Right forelimb (tissue), 1 donor: ENCODE data around the gene ROR2.

Experiments
- DNase-seq: peaks from one replicate; pipeline ENCODE4 v3.0.0-alpha.2; 2018

ROR2 gene

GRCh38 chr9:91606255-91606995 lies 343.6 kb downstream of the ROR2 start:
- no peak for DNase-seq

GRCh38 chr9:91604451-91605179 lies 345.4 kb downstream of the ROR2 start:
- no peak for DNase-seq

- DNase-seq: no peak
Measured at GRCh38 chr9:91603932-91604331, 346.1 kb downstream of the ROR2 start.

GRCh38 chr9:91599564-91599963 lies 350.5 kb downstream of the ROR2 start:
- DNase-seq: no peak

GRCh38 chr9:91591627-91592026 lies 358.4 kb downstream of the ROR2 start:
- no peak for DNase-seq

- peak; percentile 50 for DNase-seq
Measured at GRCh38 chr9:91589101-91589553, 360.9 kb downstream of the ROR2 start.

- no peak for DNase-seq
Measured at GRCh38 chr9:91586282-91586681, 363.7 kb downstream of the ROR2 start.

- no peak for DNase-seq
Measured at GRCh38 chr9:91583966-91584365, 366.1 kb downstream of the ROR2 start.

GRCh38 chr9:91583161-91583875 lies 366.7 kb downstream of the ROR2 start:
- DNase-seq: no peak

GRCh38 chr9:91582181-91582580 lies 367.8 kb downstream of the ROR2 start:
- DNase-seq: no peak

- no peak for DNase-seq
Measured at GRCh38 chr9:91580136-91580535, 369.9 kb downstream of the ROR2 start.

- DNase-seq: no peak
Measured at GRCh38 chr9:91578911-91579310, 371.1 kb downstream of the ROR2 start.

- DNase-seq: no peak
Measured at GRCh38 chr9:91577633-91578061, 372.4 kb downstream of the ROR2 start.

- DNase-seq: no peak
Measured at GRCh38 chr9:91572811-91573210, 377.2 kb downstream of the ROR2 start.

- DNase-seq: no peak
Measured at GRCh38 chr9:91572044-91572443, 378.0 kb downstream of the ROR2 start.

- DNase-seq: no peak
Measured at GRCh38 chr9:91571036-91571435, 379.0 kb downstream of the ROR2 start.

GRCh38 chr9:91567642-91568274 lies 382.3 kb downstream of the ROR2 start:
- no peak for DNase-seq

GRCh38 chr9:91564081-91564670 lies 385.9 kb downstream of the ROR2 start:
- no peak for DNase-seq

GRCh38 chr9:91562416-91562815 lies 387.6 kb downstream of the ROR2 start:
- DNase-seq: no peak

- no peak for DNase-seq
Measured at GRCh38 chr9:91560301-91560700, 389.7 kb downstream of the ROR2 start.

- DNase-seq: no peak
Measured at GRCh38 chr9:91558879-91559278, 391.1 kb downstream of the ROR2 start.

- no peak for DNase-seq
Measured at GRCh38 chr9:91558395-91558794, 391.6 kb downstream of the ROR2 start.

- no peak for DNase-seq
Measured at GRCh38 chr9:91557327-91557726, 392.7 kb downstream of the ROR2 start.
